GDM1 (cell line): ENCODE measurements around the gene PHTF2.

ENCODE experiments used
- DNase-seq: peaks from one replicate; lab custom pipeline; 2025; lab: John Stamatoyannopoulos, UW

Gene PHTF2

DNA sequence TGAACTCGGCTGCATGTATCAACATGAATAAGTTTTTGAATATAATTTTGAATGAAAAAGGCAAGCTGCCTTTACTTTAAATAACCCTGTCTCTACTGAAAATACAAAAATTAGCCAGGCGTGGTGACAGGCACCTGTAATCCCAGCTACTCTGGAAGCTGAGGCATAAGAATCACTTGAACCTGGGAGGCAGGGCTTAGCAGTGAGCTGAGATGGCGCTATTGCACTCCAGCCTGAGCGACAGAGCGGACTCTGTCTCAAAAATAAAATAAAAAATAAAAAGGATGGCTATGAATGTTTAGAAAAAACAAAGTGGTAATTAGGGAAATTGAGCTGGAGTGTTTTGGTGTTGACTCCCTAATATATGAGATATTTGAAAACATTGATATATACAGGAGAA is 133.3 kb downstream of the PHTF2 start:
- no peak for DNase-seq

GRCh38 chr7:77933394-77933793 is 134.8 kb downstream of the PHTF2 start:
- no peak for DNase-seq

DNA sequence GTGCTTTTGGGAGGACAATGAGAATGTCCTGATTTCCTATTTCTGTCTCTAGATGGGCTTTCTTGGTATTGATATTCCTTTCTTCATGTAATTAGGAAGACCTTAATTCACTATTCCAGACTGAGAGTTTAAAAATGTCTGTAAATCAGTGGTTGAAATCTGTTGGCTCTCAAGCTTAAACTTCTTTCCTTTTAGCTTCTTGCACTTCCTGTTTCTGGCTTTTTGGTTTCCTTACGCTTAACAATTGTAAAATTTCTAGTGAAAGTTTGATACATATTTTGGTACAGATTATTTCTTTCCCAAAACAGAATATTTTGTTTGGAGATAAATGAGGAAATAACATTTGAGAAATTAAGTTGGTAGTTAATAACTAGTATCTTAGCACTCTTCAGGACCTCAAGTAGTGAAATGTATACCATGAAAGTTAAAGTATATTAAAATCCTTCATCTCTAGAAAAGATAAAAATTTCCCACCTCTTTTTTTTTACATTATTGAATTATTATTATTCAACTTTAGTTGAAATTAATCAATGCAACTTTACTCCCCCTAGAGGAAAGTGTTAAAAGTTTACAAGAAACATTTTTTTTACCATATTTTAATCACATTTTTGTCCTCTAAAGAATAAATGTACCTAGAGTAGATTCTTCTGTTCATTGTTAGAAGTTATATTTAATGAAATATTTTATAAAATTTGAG is 137.2 kb downstream of the PHTF2 start:
- DNase-seq = no peak

- no peak for DNase-seq
Measured at GRCh38 chr7:77940647-77941046, 142.1 kb downstream of the PHTF2 start.

- DNase-seq = no peak
Measured at GRCh38 chr7:77942431-77942830, 143.9 kb downstream of the PHTF2 start.

DNA sequence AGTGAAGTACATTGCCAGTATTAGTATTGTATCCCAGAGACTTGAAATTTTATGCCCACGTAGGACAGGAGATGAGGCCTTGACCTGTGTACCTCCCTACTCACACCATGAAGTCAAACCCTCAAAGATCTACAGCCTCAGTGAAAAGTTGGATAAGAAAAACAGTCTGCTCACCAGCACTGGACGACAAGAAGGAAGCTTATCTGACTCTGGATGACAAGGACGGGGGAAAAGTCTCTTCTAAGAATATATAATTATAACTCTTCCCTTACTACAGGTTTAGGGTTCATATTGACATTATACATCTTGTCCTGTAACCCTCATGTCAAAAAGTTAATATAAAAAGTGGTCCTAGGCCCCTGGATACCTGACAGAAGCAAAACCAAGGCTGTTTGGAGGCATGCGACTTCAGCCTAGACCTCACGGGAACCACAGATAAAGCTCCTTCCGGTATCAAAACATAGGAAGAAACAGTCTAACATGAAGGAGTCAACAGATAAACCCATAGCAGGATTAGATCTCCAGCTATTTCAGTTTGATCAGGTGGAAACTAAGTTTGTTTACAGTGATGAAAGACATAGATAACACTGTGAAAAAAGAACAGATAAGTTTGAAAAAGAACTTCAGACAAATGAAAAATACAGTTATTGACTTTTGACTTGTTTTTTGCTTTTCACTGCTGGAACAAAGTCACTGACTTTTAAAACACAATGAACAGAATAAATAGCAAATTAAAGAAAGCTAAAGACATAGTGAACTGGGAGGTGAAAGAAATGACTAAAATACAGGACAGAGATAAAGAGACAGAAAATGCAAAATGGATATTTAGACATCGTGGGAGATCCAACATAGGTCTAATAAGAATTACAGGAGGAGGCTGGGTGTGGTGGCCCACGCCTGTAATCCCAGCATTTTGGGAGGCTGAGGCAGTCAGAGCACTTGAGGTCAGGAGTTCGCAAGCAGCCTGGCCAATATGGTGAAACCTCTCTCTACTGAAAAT is 145.9 kb downstream of the PHTF2 start:
- DNase-seq = no peak

DNA sequence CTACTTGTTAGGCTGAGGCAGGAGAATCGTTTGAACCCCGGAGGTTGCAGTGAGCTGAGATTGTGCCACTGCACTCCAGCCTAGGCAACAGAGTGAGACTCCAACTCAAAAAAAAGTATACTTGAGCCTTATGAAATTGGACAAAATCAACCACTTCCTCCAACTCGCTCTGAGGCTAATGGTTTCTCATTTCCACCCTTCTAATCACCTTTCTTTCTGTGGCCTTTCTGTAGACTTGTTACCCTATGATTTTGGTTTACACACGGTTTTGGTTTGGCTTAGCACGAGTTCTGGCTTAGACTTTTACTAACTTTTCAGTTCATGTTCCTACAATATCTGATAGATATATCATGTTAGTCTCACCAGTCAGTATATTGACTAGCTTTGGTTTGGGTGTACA is 152.0 kb downstream of the PHTF2 start:
- no peak for DNase-seq

GRCh38 chr7:77954773-77955555 is 156.4 kb downstream of the PHTF2 start:
- no peak for DNase-seq

DNA sequence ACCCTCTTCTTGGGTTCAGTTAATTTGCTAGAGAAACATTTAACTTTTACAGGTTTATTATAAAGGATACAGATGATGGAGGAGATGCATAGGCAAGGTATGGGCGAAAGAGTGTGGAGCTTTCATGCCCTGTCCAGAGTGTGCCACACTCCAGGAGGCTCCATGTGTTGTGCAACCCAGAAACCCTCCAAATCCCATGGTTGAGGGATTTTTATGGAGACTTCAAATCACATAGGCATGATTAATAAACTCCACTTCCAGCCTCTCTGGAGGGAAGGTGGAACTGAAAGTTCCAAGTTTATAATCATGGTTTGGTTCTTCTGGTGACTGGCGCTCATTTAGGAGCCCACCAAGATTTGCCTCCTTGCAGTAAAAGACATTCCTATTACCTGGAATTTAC is 159.9 kb downstream of the PHTF2 start:
- DNase-seq = no peak

GRCh38 chr7:77959080-77959479 is 160.5 kb downstream of the PHTF2 start:
- no peak for DNase-seq

DNA sequence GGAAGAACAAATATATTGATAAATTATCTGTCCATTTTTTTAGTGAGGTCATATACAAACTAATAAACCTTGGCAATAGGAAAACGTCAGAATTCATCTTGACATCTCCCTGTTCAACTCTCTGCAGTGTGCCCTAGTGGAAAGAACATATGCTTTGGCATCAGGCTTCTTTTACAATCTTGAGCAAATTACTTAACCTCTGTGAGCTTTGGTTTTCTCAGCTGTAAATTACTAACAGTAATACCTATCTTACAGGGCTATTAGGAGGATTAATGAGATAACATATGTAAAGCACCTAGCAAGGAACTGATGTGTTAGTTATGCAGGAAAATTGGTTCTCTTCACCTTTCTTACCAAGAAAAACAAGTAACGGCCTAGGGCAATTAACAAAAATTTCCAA is 161.8 kb downstream of the PHTF2 start:
- DNase-seq = no peak

DNA sequence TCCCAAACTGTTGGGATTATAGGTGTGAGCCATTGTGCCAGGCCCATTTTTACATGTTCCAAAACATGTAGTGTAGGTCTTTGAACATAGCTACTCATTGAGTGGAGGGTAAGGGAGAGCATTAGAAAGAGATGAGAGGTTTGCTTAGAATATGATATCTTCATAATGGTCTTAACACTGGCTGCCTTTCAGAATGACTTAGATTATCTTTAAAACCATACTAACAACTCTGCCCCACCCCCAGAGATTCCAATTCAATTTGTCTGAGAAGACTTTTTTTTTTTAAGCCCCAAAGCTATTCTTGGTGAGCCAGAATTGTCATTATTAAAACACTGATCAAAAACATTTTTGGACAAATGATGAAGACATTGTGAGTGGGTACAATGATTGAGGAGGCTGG is 168.9 kb downstream of the PHTF2 start:
- no peak for DNase-seq

- no peak for DNase-seq
Measured at GRCh38 chr7:77971726-77972125, 173.2 kb downstream of the PHTF2 start.

GRCh38 chr7:77975672-77976480 is 177.3 kb downstream of the PHTF2 start:
- no peak for DNase-seq

DNA sequence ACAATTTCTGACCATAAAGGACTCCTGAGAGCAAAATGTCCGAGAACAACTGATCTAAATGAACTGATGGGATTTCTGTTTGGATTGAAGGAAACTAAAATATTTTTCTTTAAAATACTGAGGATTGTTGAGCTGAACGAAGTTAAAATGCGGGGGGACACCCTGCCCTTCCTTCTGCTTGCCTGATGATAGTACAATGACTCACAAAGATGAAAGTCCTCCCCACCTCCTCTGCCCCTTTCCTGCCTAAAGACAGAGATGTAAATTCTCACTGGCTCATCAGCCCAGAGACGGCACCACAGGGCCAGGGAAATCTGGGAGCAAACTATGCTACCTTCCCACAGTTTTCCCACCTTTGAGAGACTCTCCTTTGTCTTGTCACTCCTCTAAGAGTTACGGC is 180.6 kb downstream of the PHTF2 start:
- DNase-seq = no peak

- DNase-seq = no peak
Measured at GRCh38 chr7:77980087-77980713, 181.6 kb downstream of the PHTF2 start.

- no peak for DNase-seq
Measured at GRCh38 chr7:77982926-77983550, 184.5 kb downstream of the PHTF2 start.

- DNase-seq = no peak
Measured at GRCh38 chr7:77983973-77984372, 185.4 kb downstream of the PHTF2 start.

DNA sequence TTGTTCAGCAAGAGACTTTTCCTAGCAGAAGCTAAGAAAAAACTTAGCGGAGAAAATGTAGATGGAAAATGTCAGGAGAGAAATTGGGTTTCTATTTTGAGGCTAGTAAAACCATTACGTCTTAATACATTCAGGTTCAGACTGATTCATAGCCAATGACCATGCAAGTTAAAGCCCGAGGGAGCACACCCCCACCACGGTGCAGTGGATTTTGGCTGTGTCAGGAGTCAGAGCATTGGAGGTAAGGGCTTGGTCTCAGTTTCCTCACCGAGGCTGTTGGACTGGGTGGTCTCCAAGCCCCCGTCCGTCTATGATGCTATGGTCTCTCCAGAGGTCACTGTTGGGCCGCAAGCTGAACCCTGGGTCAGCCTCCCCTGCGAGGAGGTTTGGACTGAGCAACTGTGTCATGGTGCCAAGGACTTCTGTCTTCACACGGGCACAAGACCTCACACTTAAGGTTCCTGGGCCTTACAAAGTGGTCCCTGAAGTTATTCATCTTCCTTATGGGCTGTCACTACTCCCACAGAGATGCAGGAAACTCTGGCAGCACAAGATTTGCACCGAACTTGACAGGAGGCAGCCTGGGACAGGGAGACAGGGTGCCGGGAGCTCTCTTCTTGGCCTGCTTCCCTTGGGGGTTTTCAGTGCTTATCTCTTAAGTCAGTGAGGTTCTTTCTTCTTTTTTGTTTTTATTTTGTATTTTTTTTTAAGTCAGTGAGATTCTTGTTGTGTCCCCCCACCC is 186.8 kb downstream of the PHTF2 start:
- DNase-seq = no peak

GRCh38 chr7:77985974-77986339 is 187.4 kb downstream of the PHTF2 start:
- no peak for DNase-seq
